C4-2B (cell line): ENCODE results near the gene LRP5.

ENCODE experiments used
- H3K27ac ChIP-seq: fragments of 450-650 bp; 2 replicates; pipeline ENCODE4 v1.5.1; 2017
- ZFX ChIP-seq: fragments of 450-650 bp; IDR thresholded peaks from 2 replicates; pipeline ENCODE4 v1.6.1; 2017
- TF ChIP-seq, protein P1 (sequence below): fragments of 450-650 bp; conservative IDR thresholded peaks from 2 replicates; pipeline ENCODE4 v1.5.1; 2017; ENCODE audit warnings: mild to moderate bottlenecking

The LRP5 gene

DNA sequence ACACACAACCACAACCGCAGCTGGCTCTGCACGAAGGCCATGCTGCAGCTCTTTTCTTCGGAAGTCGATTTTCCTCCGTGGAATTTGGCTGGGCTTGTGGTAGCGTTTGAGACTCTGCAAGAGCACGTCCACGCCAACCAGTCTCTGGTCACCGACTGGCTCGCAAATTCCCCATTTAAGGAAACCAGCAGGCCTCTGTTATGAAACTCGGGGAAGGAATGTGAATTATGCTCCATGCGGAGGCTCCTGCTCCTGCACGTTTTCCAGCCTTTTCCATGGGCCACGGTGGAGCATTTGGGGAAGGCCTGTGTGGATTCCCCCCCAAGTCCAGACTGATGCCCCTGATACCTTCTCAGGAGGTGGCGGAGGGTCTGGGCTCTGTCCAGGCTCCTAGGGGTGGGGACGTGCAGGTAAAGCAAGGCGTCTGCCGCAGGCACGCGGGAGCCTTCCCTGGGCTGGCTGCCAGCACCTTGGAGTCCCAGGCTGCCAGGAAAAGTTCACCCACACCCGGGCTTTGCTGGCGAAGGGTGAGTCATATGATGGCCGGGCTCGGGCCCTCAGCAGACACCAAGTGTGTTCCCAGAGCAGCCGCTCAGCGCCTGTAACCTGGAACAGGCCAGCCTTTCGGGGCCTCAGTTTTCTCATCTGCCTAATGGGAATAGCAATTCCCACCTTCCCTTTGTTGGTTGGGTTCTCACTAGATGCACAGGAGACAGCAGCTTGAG is 41.9 kb downstream of the LRP5 start:
- TF ChIP-seq, protein P1, sequence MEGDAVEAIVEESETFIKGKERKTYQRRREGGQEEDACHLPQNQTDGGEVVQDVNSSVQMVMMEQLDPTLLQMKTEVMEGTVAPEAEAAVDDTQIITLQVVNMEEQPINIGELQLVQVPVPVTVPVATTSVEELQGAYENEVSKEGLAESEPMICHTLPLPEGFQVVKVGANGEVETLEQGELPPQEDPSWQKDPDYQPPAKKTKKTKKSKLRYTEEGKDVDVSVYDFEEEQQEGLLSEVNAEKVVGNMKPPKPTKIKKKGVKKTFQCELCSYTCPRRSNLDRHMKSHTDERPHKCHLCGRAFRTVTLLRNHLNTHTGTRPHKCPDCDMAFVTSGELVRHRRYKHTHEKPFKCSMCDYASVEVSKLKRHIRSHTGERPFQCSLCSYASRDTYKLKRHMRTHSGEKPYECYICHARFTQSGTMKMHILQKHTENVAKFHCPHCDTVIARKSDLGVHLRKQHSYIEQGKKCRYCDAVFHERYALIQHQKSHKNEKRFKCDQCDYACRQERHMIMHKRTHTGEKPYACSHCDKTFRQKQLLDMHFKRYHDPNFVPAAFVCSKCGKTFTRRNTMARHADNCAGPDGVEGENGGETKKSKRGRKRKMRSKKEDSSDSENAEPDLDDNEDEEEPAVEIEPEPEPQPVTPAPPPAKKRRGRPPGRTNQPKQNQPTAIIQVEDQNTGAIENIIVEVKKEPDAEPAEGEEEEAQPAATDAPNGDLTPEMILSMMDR: no peak
- TF ChIP-seq ZFX: peak; percentile 37; the same call in 1 of the 2 replicates

DNA sequence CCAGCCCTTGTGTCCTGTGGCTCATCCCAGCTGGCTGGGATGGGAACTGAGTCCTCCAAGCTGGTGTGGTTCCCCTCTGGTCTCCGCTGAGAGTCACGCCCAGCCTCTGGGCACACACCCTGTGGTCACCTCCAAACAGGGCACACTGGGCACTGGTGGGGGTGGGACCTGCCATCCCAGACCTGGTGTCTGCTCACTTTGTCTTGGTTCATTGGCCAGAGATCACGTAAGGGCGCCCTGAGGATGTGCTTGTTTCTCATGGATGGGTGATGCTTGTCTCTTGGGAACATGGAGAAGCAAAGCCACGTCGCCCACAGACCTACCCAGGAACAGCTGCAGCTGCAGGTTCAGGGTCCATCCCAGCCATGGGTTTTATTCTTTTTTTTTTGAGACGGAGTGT is 43.1 kb downstream of the LRP5 start:
- peak overlapping the region; percentile 77; the same call in 1 of the 2 replicates for H3K27ac ChIP-seq
- no peak for TF ChIP-seq ZFX
- TF ChIP-seq, protein P1: no peak

More for the DNA sequence above, 41.9 kb downstream of the LRP5 start:
- peak overlapping the region; percentile 77 for H3K27ac ChIP-seq

GRCh38 chr11:68357568-68357967 is 45.2 kb downstream of the LRP5 start:
- H3K27ac ChIP-seq: no peak overlapping the region

DNA sequence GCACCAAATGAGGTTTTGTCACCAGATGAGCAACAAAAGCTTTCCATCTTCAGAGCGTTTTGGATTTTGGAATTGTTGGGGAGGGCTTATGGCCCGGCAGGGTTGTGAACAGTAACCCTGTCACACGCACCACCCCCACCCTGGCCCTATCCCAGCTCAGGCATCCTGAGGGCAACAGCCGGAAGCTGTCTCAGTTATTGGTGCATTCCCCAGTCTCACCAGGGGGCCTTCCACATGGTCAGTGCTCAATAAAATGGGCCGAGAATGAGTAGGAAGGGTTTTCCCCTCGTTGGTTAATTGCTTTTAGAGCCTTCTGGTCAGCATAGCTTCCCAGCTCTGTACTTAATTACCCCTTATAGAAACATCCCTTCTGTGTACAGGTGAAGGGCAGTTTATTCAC is 46.0 kb downstream of the LRP5 start:
- no peak for TF ChIP-seq ZFX
- TF ChIP-seq, protein P1: no peak
- no peak overlapping the region for H3K27ac ChIP-seq

More at GRCh38 chr11:68357568-68357967, 45.2 kb downstream of the LRP5 start:
- TF ChIP-seq ZFX: no peak
- TF ChIP-seq, protein P1: no peak

DNA sequence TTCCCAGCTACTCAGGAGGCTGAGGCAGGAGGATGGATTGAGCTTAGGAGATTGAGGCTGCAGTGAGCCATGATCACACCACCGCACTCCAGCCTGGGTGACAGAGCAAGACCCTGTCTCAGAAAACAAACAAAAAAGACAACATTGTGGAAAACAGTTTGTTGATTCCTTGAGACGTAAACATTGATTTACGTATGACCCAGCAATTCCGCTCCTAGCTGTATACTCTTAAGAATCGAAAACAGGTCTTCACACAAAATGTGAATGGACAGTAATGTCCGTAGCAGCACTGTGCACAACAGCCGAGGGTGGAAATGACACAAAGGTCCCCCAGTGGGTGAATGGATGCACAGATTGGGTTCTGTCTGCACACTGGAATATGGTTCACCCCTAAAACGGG is 49.3 kb downstream of the LRP5 start:
- TF ChIP-seq, protein P1: no peak
- TF ChIP-seq ZFX: no peak
- H3K27ac ChIP-seq: no peak overlapping the region

- no peak overlapping the region for H3K27ac ChIP-seq
- TF ChIP-seq ZFX: no peak
- TF ChIP-seq, protein P1: no peak
Observed at GRCh38 chr11:68362801-68363379, 50.5 kb downstream of the LRP5 start.

- no peak overlapping the region for H3K27ac ChIP-seq
- TF ChIP-seq ZFX: no peak
- TF ChIP-seq, protein P1: no peak
Observed at GRCh38 chr11:68363776-68364175, 51.4 kb downstream of the LRP5 start.
